ENCODE data around the gene SNRK.

The SNRK gene

GRCh38 chr3:43304126-43304525, 17.8 kb downstream of the SNRK start:
- in situ Hi-C loops (cut with MboI; ENCODE audit: low sequenced_read_pairs), result no loop called here

DNA sequence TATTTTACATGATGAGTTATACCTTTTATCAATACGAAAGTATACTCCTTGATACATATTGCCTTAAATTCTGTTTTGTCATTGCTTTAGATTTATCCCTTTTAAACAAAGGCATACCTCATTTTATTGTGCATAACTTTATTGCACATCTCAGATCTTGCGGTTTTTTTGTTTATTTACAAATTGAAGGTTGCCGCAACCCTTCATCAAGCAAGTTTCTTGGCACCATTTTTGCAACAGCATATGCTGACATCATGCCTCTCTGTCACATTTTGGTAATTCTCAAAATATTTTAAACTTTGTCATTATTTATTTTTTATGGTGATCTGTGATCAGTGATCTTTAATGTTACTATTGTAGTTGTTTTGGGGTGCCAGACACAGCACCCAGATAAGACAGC, 20.9 kb downstream of the SNRK start:
- in situ Hi-C loops (cut with MboI; ENCODE audit: low sequenced_read_pairs), result no loop called here

DNA sequence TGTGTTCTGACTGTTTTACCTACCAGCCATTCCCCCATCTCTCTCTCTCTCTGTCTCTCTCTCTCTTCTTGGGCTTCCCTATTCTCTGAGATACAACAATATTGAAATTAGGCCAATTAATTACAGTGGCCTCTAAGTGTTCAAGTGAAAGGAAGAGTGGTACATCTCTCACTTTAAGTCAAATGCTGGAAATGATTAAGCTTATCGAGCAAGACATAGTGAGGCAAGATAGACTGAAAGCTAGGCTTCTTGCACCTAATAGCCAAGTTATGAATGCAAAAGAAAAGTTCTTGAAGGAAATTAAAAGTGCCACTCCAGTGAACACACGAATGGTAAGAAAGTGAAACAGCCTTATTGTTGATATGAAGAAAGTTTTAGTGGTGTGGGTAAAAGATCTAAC, 21.3 kb downstream of the SNRK start:
- in situ Hi-C loops (cut with MboI; ENCODE audit: low sequenced_read_pairs), result no loop called here

GRCh38 chr3:43309372-43310305, 23.3 kb downstream of the SNRK start:
- in situ Hi-C loops (cut with MboI; ENCODE audit: low sequenced_read_pairs), result no loop called here

GRCh38 chr3:43316783-43317460, 30.6 kb downstream of the SNRK start:
- in situ Hi-C loops (cut with MboI; ENCODE audit: low sequenced_read_pairs), result no loop called here

DNA sequence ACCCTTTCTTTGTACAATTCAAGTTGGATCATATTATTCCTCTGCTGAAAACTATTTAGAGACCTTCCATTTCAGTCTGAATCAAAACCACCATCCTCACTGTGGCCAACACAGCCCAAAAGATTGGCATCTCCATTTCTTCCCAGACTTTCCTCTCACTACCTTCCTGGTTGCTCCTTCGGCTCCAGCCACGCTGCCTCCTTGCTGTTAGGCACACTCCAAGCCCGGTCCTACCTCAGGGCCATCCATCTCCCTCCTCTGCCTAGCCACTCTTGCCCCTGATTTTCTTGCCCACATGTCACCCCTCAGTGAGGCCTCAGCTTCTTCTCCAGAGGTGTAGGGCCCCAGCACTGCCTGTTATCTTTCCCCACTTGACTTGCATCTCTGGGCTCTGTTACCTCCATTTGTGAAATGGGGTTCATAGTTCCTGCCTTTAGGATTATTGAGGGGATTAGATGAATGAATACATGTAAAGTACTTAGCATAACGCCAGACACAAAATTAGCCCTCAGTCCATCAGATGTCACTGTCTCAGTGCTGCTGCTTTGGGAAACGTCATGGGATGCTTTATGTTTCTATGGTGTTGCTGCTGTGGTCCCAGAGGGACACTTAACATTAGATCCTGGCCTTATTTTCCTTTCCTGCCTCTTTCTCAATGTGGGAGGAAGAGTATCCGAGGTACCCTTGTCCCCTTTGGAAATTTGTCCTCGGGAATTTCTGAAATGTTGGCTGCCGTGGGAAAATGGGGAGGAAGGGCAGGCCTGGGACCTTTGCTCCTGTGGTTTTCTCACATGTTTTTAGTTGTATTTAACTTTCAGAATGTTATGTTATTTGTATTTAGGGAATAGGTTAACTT, 31.3 kb downstream of the SNRK start:
- in situ Hi-C loops (cut with MboI; ENCODE audit: low sequenced_read_pairs), result no loop called here

DNA sequence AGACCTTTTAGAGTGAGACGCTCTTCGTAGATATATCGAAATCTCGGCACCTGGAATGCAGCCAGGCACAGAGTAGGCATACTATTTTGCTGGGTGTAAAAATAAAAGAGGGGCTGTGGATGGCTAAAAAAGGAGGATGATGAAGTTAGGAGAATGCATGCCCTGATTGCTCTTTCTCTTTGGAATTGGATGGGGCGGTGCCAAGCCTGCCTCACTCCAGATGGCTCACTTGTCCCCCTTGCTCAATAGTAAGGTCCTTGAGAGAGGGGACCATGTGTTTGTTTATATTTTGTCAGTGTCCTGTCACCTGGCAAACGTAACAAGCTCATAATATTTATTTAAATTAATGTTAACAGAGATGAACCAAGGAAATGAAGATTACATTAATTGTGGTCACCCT, 33.0 kb downstream of the SNRK start:
- in situ Hi-C loops (cut with MboI; ENCODE audit: low sequenced_read_pairs), result no loop called here

GRCh38 chr3:43319794-43320193, 33.5 kb downstream of the SNRK start:
- in situ Hi-C loops (cut with MboI; ENCODE audit: low sequenced_read_pairs), result no loop called here

GRCh38 chr3:43320288-43320687, 33.9 kb downstream of the SNRK start:
- in situ Hi-C loops (cut with MboI; ENCODE audit: low sequenced_read_pairs), result no loop called here

DNA sequence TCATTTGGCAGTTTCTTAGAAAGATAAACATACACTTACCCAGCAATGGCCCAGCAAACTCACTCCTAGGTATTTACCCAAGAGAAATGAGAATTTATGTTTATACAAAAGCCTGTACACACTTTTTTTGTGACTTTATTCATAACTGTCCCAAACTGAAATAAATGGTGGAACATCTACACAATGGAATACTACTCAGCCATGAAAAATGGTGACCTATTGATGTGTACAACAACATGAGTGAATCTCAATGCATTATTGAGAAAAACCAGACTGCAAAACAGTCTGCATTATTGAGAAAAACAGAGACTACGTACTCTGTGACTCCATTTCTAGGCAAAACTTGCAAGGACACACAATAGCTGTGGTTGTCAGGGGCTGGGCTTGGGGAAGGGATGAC, 37.2 kb downstream of the SNRK start:
- in situ Hi-C loops (cut with MboI; ENCODE audit: low sequenced_read_pairs), result no loop called here

DNA sequence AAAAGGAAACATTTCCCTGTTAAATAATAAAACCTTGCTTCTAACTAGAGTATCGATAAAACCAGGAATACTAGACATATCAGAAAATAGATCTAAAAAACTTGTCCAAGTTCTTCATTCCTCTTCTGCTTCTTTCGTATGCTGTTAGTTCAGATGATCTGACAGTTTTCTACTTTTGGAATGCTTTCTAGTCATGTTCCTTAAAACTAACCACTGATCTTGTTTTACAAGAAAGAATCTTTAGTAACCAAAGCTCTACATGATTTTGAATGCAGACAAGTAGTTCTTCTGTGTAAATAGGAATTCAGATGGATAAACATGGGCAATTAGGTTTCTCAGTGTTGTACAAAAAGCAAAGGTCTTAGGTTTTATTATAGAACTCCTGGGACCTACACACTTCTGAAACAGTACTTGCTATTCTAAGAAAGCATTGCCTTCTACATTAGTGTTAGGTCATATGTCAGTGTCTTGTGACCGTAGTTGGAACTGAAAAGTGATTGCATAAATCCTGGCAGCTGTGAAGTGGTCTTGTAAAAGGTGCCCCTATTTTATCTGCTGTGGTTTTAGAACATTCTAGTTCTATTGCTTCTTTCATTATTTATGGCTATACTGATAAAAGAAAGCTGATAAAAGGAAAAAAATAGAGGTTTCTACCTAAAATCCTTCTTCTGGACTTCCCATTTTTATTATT, 40.7 kb downstream of the SNRK start:
- in situ Hi-C loops (cut with MboI; ENCODE audit: low sequenced_read_pairs), result no loop called here

GRCh38 chr3:43327582-43327979, 41.2 kb downstream of the SNRK start:
- in situ Hi-C loops (cut with MboI; ENCODE audit: low sequenced_read_pairs), result no loop called here

DNA sequence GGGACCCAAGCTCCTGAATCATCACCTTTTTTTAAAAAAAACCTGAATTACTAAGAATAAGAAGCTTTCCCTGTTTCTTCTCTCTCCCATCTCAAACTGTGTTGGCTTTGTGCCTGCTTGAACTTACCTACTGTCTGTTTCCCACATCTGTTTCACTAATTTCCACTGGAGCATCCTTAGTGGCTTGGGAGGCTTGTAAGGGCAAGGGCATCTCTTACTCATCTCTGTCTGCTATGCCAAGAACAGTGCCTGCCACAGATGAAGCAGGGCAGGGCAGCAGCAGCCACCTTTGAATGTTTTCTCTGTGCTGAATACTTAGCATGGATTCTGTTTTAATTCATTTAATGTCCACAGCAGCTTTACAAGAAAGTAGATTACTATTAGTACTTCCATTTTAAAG, 42.3 kb downstream of the SNRK start:
- in situ Hi-C loops (cut with MboI; ENCODE audit: low sequenced_read_pairs), result no loop called here

GRCh38 chr3:43330981-43331380, 44.6 kb downstream of the SNRK start:
- in situ Hi-C loops (cut with MboI; ENCODE audit: low sequenced_read_pairs), result no loop called here

- in situ Hi-C loops (cut with MboI; ENCODE audit: low sequenced_read_pairs), result no loop called here
Observed at GRCh38 chr3:43331381-43331780, 45.0 kb downstream of the SNRK start.

DNA sequence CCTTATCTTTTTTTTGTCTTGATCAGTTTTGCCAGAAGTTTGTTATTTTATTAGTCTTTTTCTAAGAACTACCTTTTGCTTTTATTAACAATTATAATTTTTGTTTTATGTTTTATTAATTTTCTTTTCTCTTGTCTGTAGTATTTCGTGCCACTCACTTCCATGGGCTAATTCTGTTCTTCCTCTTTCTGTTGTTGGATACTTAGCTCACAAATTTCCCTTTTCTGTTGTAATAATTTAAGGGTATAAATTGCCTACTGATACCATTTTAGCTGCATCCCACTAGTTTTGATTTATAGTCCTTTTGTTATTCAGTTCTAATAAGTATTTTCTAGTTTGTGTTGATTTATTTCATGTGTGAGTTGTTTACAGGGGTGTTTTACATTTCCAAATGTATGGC, 48.6 kb downstream of the SNRK start:
- in situ Hi-C loops (cut with MboI; ENCODE audit: low sequenced_read_pairs), result no loop called here

DNA sequence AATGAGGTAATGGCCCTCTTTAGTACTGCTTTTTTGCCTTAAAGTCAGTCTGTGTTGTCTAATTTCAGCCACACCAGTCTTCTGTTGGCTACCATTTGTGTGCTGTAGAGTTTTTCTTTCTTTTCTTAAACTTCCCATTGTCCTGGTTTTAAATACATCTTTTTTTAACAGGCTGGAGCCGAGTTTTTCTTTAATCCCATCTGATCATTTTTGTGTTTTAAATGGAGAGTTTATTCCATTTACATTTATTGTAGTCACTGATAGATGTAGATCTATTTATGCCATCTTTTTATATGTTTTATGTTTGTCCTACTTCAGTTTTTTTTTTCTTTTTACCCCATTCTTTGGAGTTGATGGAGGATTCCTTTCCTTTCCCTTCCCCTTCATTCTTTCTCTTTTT, 49.5 kb downstream of the SNRK start:
- in situ Hi-C loops (cut with MboI; ENCODE audit: low sequenced_read_pairs), result no loop called here

DNA sequence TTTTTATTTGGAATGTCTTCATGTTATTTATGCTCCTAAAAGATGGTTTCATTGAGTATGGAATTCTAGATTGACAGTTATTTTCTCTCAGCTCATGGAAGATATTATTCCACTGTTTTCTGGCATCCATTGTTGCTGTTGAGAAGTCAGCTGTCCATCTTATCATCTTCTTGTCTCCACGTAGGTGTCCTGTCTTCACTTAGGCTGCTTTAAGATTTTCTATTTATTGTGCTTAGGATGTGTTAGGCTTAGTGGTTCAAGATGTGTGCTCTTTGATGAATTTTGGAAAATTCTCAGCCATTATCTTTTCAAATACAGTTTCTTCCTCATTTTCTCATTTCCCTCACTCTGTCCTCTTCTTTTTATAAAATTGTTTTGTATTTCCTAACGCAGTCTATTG, 52.0 kb downstream of the SNRK start:
- in situ Hi-C loops (cut with MboI; ENCODE audit: low sequenced_read_pairs), result no loop called here

DNA sequence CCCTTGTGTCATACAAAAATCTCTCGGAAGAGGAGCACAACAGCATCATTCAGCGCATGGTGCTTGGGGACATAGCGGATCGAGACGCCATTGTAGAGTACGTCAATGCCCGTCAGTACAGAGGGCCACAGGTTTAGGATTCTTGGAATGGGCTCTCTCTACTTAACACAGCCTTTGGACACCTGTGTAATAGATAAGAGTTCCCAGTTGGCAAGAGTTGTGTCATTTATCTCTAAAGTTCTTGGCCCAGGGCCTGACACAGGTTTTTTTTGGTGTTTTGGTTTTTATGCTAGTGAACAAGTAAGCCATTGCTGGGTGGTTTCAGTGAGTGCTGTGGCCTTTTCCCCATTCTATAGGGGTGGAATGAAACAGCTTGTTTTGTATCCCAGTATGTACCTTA, 54.1 kb downstream of the SNRK start:
- in situ Hi-C loops (cut with MboI; ENCODE audit: low sequenced_read_pairs), result no loop called here

DNA sequence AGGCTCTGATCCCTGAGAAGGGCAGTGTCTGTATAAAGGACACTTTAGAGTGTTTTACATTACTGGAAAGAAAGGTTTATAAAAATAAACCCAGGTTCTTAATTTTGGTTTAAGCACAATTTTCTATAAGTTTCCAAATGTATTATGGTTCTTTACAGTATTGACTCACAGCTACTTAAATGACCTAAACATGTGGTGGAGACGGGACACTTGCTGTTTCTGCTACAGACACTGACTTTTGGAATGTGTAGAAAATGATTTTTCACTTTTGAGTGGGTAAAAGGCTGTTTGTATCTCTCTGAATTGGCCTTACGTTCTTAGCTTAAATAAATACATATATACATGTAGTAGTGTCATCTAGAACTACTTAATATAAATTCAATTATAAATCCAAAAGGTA, 55.4 kb downstream of the SNRK start:
- in situ Hi-C loops (cut with MboI; ENCODE audit: low sequenced_read_pairs), result no loop called here

DNA sequence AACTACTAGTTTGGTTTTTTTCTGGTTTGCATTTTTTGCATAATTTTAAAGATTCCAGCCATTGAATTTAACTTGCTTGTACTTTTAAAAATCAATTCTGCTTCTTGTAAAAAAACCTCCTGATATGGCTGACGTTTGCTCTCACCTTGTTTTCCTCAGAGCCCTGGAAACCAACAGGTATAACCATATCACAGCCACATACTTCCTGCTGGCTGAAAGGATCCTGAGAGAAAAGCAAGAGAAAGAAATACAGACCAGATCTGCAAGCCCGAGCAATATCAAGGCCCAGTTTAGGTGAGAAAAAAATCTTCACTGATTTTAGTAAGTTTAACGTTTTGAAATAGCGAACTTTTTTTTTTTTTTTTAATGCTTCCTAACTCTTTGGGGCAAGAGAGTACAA, 56.8 kb downstream of the SNRK start:
- in situ Hi-C loops (cut with MboI; ENCODE audit: low sequenced_read_pairs), result no loop called here
